Subcutaneous abdominal adipose tissue (tissue), 5 donors: ENCODE measurements around the gene CPA1.

Experiments used
- H3K27ac ChIP-seq: one replicate; pipeline ENCODE4 v1.7.0; 2013; ENCODE audit warnings: low read depth, mild to moderate bottlenecking, inconsistent platforms, low read length, moderate library complexity
- H3K27me3 ChIP-seq, 5 donors: one replicate each; pipeline ENCODE4 v1.7.0; 2013; ENCODE audit warnings: low read length in 5 of 5, inconsistent platforms in 1 of 5; ENCODE audit not compliant: control insufficient read depth in 5 of 5, insufficient read depth in 4 of 5
- H3K36me3 ChIP-seq, 5 donors: one replicate each; pipeline ENCODE4 v1.7.0; 2013; ENCODE audit warnings: low read length in 5 of 5; ENCODE audit not compliant: control insufficient read depth in 5 of 5, insufficient read depth in 5 of 5
- H3K4me1 ChIP-seq, 5 donors: one replicate each; pipeline ENCODE4 v1.7.0; 2013; ENCODE audit warnings: low read length in 5 of 5, mild to moderate bottlenecking in 3 of 5, moderate library complexity in 1 of 5; ENCODE audit not compliant: control insufficient read depth in 5 of 5, insufficient read depth in 5 of 5
- H3K4me3 ChIP-seq, 5 donors: one replicate each; pipeline ENCODE4 v1.7.0; 2013; ENCODE audit warnings: low read length in 5 of 5, low read depth in 1 of 5
- H3K9ac ChIP-seq, 5 donors: one replicate each; pipeline ENCODE4 v1.7.0; 2013; ENCODE audit warnings: low read length in 5 of 5, mild to moderate bottlenecking in 4 of 5, moderate library complexity in 3 of 5
- H3K9me3 ChIP-seq, 5 donors: one replicate each; pipeline ENCODE4 v1.7.0; 2013; ENCODE audit warnings: low read length in 5 of 5; ENCODE audit not compliant: control insufficient read depth in 5 of 5
- donor health status: healthy.
- donor health status: healthy.
- donor health status: healthy.
- donor health status: healthy.
- donor health status: healthy.

The CPA1 gene

GRCh38 chr7:130401578-130401977 lies 21.3 kb downstream of the CPA1 start:
- Histone ChIP-seq H3K36me3 (peaks cover 0 to 3% (median 2%) of the 10 kb centered on the region in 5 donors), H3K27me3 (no peaks in the 10 kb centered on the region), H3K9ac (peak overlapping the region in 2 of 5 donors; percentile 38 to 76), H3K9me3 (no peaks in the 10 kb centered on the region), H3K27ac (peak overlapping the region; percentile 98), H3K4me3 (no peak overlapping the region), H3K4me1 (peaks cover 11 to 61% (median 60%) of the 10 kb centered on the region in 5 donors)

DNA sequence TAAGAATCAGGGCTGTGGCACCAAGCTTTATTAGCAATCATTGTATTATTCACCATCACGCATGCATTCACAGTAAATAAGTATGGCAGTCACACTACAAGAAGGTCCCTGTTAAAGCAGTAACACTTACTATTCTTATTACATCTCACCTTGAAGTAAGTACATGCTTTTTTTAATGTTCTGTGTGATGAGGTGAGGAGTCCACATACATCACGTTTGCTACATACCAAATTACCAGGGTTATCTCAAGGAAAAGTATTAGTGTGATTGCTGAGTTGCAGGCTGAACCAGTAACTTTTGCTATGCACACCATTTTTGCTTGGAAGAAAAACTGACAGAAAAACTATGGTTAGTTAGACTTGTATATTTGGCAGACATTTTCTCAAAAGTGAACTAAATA lies 24.7 kb downstream of the CPA1 start:
- peaks cover 0 to 3% (median 2%) of the 10 kb centered on the region in 5 donors for H3K36me3 ChIP-seq
- no peak overlapping the region for H3K4me3 ChIP-seq
- H3K27me3 ChIP-seq: no peaks in the 10 kb centered on the region
- no peaks in the 10 kb centered on the region for H3K9me3 ChIP-seq
- no peak overlapping the region for H3K9ac ChIP-seq
- H3K27ac ChIP-seq: no peak overlapping the region
- H3K4me1 ChIP-seq: peaks cover 11 to 45% (median 34%) of the 10 kb centered on the region in 5 donors

GRCh38 chr7:130409067-130409711 lies 28.9 kb downstream of the CPA1 start:
- Histone ChIP-seq H3K36me3 (peaks cover 0 to 2% (median 0%) of the 10 kb centered on the region in 5 donors), H3K4me1 (peaks cover 0 to 17% (median 8%) of the 10 kb centered on the region in 5 donors), H3K27ac (peak overlapping the region; percentile 31), H3K9ac (no peak overlapping the region), H3K4me3 (no peak overlapping the region), H3K27me3 (no peaks in the 10 kb centered on the region), H3K9me3 (no peaks in the 10 kb centered on the region)

DNA sequence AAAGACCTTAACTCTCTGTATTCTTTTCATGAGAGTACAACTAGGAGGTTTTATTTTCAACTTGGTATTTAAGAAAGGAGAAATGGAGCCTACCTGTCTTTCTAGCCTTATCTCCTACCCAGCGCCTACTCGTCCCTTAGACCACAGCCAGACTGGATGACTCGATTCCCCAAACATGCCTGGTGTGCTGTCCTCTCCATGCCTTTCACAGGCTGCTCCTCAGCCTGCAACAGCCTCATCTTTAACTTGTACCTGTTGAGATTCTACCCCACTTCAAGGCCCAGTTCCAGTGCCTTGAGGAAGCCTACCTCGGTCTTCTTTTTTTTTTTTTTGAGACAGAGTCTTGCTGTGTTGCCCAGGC lies 29.4 kb downstream of the CPA1 start:
- no peak overlapping the region for H3K9ac ChIP-seq
- H3K4me1 ChIP-seq: peaks cover 0 to 17% (median 8%) of the 10 kb centered on the region in 5 donors
- H3K27ac ChIP-seq: peak overlapping the region; percentile 31
- no peak overlapping the region for H3K4me3 ChIP-seq
- no peaks in the 10 kb centered on the region for H3K27me3 ChIP-seq
- H3K36me3 ChIP-seq: peaks cover 0 to 2% (median 0%) of the 10 kb centered on the region in 5 donors
- no peaks in the 10 kb centered on the region for H3K9me3 ChIP-seq

DNA sequence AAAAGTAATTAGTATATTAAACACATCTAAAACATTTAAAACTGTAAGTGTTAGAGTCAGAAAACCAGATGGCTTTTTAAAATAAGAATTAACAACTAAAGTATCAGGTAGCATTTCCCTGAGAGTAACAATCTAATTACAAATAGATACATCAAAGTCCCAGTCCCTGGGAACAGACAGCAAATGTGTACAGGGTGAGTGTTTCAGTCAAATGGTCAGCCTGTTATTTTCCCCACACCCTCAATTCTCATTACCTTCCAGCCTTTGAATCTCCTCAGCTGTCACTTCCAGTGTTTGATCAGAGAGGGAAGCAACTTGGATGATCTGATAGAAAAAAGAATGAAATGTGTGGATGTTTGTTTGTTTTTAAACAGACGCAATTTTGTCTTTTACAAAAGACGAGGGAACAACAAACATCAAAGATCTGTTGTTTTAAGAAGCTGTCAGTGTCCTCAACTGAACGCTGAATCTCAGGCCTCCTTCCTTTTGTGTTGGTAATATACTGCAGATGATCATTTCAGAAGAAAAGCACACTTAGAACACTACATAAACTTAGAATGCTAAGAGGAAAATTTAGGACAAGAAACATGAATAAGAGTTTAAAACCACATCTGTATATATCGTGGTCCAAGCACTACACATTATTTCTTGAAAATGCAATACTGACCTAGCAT lies 30.7 kb downstream of the CPA1 start:
- Histone ChIP-seq H3K4me3 (no peak overlapping the region), H3K9me3 (no peaks in the 10 kb centered on the region), H3K27ac (peak overlapping the region; percentile 9), H3K4me1 (peaks cover 0 to 15% (median 8%) of the 10 kb centered on the region in 5 donors), H3K9ac (no peak overlapping the region), H3K27me3 (no peaks in the 10 kb centered on the region), H3K36me3 (no peaks in the 10 kb centered on the region)

- H3K9me3 ChIP-seq: no peaks in the 10 kb centered on the region
- H3K9ac ChIP-seq: no peak overlapping the region
- H3K4me3 ChIP-seq: no peak overlapping the region
- no peaks in the 10 kb centered on the region for H3K36me3 ChIP-seq
- no peaks in the 10 kb centered on the region for H3K27me3 ChIP-seq
- peaks cover 0 to 15% (median 8%) of the 10 kb centered on the region in 5 donors for H3K4me1 ChIP-seq
- H3K27ac ChIP-seq: no peak overlapping the region
These were observed 32.9 kb downstream of the CPA1 start for GRCh38 chr7:130413201-130413600.

DNA sequence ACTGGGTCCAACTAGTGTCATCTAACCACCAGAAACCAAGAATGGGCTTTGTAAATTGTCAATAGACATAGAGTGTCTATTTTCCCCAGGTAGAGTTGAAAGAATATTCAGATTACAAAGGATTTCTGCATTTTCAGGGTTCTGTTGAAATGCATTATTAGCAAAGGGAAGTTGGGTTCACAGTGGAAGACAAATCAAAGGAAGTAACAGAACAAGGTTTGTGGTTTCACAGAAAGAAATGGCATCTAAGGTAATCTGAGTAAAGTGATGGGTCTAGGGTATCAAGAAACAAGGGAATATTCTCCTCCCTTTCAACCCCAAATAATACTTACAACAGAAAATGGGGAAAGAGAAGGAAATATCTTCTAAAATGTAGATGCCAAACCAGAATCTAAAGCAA lies 34.7 kb downstream of the CPA1 start:
- no peak overlapping the region for H3K9ac ChIP-seq
- H3K9me3 ChIP-seq: no peaks in the 10 kb centered on the region
- no peaks in the 10 kb centered on the region for H3K27me3 ChIP-seq
- H3K4me1 ChIP-seq: no peaks in the 10 kb centered on the region
- no peak overlapping the region for H3K4me3 ChIP-seq
- no peak overlapping the region for H3K27ac ChIP-seq
- H3K36me3 ChIP-seq: no peaks in the 10 kb centered on the region

DNA sequence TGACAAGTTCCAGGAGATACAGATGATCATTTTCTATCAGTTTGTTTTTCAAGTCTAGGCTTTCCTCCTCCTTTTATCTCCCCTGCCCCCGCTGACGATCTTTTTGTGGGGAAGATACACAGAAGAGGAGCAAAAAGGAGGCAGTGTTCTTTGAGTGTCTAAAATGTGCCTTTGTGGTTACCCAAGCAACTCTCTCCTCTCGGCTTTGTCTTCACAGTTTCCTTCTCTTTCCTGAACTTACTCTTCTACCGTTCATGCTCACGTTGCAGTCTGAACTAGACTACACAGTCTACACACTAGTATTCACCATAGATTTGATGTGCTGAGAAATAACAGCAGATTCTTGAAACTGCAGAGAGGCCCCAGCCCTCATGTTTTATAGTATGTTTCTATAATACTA lies 36.9 kb downstream of the CPA1 start:
- Histone ChIP-seq H3K9me3 (no peaks in the 10 kb centered on the region), H3K9ac (no peak overlapping the region), H3K4me1 (peaks cover 0 to 13% (median 5%) of the 10 kb centered on the region in 5 donors), H3K4me3 (no peak overlapping the region), H3K27me3 (no peaks in the 10 kb centered on the region), H3K36me3 (no peaks in the 10 kb centered on the region), H3K27ac (no peak overlapping the region)

- Histone ChIP-seq H3K4me3 (no peak overlapping the region), H3K4me1 (peaks cover 0 to 13% (median 5%) of the 10 kb centered on the region in 5 donors), H3K9ac (no peak overlapping the region), H3K27me3 (no peaks in the 10 kb centered on the region), H3K36me3 (no peaks in the 10 kb centered on the region), H3K27ac (no peak overlapping the region), H3K9me3 (no peaks in the 10 kb centered on the region)
These were observed 38.0 kb downstream of the CPA1 start for GRCh38 chr7:130418306-130418705.

GRCh38 chr7:130419658-130420057 lies 39.4 kb downstream of the CPA1 start:
- Histone ChIP-seq H3K27ac (no peak overlapping the region), H3K9me3 (no peaks in the 10 kb centered on the region), H3K4me3 (no peak overlapping the region), H3K4me1 (peaks cover 0 to 13% (median 5%) of the 10 kb centered on the region in 5 donors), H3K27me3 (no peaks in the 10 kb centered on the region), H3K36me3 (no peaks in the 10 kb centered on the region), H3K9ac (no peak overlapping the region)
